ENCODE measurements around the gene MFNG. TPM values are rescaled to one million over a fixed set of nuclear protein-coding genes. Genes with fewer than 3 reads are reported as not detected.
A peak's percentile ranks its signal among the peaks of the same experiment; 100 is the strongest.

The MFNG gene
- total RNA-seq, 1 experiment from 2014 or later: 0.36 TPM

DNA sequence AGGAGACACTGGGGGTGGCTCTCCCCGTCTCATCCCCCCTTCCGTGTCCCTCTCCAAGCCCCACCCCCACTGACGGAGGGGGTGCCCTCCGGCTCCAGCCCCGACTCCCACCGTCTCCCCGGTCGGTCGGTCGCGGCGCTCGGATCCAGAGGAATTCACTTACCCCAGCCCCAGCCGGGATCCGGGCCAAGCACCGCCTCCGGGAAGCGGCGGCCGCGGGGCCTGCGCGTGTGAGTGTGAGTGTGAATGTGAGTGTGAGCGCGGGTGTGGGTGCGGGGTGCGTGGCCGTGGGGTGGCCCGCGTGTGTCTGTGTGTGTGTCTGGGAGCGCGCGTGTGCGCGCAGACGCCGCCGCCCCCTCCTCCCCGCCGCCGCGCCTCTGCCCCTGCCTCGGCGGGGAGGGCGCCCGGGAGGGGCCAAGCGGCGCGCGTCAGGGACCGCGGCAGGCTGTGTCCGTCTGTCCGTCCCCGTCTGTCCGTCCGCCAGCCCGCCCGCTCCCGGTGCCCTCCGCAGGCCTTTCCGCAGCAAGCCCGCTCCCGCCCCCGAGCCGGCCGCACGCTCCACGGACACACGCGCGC, 59.0 kb downstream of the MFNG start, which contains the start of gene ELFN2:
ELFN2 (minus strand) TSS at position 345 of the 576 bp plus-strand sequence. CDS start 51,945 bp downstream, outside the sequence.
- no peak within 1 kb of the TSS for H3K27ac ChIP-seq

DNA sequence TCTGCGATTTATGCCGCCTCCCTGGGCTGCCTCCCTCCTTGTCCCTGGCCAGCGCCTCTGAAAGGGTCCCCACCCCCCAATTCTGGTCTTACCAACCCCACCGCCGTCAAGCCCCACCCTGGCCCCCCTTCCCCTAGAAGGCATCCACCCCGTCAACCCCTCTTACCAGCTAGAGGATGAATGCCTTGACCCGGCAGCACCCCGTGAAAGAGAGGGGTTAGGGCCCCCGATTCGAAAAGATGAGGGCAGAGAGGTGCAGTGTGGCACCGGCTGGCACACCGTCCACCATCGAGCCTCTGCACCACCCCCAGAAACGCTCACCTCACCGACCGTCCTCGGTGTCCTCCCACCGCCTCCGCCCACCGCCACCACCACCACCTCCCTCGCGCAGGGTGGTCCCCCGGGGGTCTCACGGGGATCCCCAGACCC, 59.5 kb downstream of the MFNG start:
- DNase-seq: no peak
- H3K4me3 ChIP-seq: no peak overlapping the region
- H3K27me3 ChIP-seq: peaks cover 19% of the 10 kb centered on the region
- no peaks in the 10 kb centered on the region for H3K36me3 ChIP-seq
- H3K27ac ChIP-seq: no peak overlapping the region
- no peaks in the 10 kb centered on the region for H3K9me3 ChIP-seq (replicated peaks)
- H3K4me1 ChIP-seq: peaks cover 15% of the 10 kb centered on the region

More for the DNA sequence above, 59.0 kb downstream of the MFNG start, which contains the start of gene ELFN2:
- DNase-seq: no peak
- no peaks in the 10 kb centered on the region for H3K9me3 ChIP-seq (replicated peaks)
- H3K36me3 ChIP-seq: no peaks in the 10 kb centered on the region
- H3K4me3 ChIP-seq: no peak within 1 kb of the TSS
- H3K27me3 ChIP-seq: peaks cover 19% of the 10 kb centered on the region
- peaks cover 20% of the 10 kb centered on the region for H3K4me1 ChIP-seq

DNA sequence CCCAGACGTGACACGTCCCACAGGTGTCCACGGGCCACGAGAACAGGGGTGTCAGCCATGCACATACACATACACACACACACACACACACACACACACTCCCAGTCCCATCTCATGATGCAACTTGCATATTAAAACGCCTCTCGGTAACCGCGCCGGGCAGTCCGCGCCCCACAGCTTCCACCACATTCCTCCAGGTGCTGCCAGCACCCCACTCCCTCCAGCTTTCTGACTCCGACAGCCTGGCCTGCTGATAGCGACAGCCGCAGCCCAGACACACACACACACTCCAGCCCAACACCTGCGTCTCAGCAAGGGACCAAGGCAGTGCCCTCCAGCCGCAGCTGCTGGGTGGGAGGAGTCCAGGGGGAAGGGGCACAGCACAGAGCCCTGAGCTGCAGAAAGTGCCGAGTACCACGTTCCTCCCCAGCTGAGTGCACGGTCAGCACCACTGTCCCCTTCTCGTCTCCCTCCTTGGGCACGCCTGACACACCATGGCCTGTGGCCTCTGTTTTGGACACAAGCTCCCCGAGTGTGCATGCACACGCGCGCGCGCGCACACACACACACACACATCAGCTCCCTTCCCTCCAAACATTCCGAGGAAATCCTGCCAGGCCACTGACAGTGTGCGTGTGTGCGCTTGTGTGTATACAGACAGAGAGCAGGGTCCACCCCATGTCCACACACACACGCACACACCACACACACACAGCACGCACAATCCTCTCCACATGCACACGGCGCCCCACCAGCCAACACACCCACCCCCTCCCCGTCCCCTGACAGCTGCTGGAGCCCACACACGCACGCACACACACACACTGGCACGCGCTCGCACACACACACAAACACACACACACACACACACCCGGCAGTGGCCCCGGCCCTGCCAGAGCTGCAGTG, 60.1 kb downstream of the MFNG start:
- DNase-seq: peak; percentile 49 to 57
- Histone ChIP-seq H3K4me3 (no peak overlapping the region), H3K27ac (no peak overlapping the region), H3K27me3 (peaks cover 24% of the 10 kb centered on the region), H3K4me1 (peaks cover 8% of the 10 kb centered on the region), H3K9me3 (replicated peaks) (no peaks in the 10 kb centered on the region), H3K36me3 (no peaks in the 10 kb centered on the region)

DNA sequence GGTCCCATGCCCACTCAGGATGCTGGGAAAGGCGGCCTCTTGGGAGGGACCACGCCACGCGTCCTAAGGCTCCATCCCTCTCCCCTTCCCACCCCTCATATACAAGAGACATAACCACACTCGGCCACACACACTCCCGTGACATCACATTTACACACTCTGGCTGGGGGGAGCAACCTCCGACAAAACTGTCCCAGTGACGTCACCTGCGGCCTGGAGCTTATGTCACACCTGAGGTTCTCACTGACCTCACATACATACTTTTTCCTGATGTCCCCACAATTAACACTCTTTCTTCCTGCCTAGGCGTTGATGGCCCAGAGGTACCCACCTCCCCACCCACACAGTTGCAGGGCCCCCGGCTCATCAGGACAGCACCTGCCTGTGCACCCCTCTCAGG, 60.8 kb downstream of the MFNG start:
- Histone ChIP-seq H3K4me3 (no peak overlapping the region), H3K27me3 (peaks cover 29% of the 10 kb centered on the region), H3K36me3 (no peaks in the 10 kb centered on the region), H3K9me3 (replicated peaks) (no peaks in the 10 kb centered on the region), H3K4me1 (peaks cover 6% of the 10 kb centered on the region; the same call in 1 of the 2 replicates), H3K27ac (no peak overlapping the region)
- DNase-seq: no peak

DNA sequence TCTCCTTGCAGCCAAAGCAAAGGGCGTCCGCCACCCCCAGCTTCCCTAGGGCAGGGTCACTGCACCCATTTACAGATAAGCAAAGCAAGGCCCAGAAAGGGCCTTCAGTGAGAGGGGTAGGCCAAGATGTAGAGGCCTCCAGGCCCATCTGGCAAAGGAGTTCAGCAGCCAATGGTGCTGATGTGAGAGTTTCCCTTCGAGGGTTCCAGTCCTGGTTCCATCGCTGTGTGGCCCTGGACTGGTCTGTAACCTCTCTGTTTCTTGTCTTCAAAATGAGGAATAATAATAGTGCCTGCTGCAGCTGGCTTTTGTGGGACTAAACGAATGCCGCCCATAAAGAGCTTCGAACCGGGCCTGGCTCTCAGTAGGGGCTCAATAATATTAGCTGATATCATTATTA, 62.9 kb downstream of the MFNG start:
- H3K4me1 ChIP-seq: peaks cover 6% of the 10 kb centered on the region; the same call in 1 of the 2 replicates
- H3K27ac ChIP-seq: no peak overlapping the region
- H3K36me3 ChIP-seq: no peaks in the 10 kb centered on the region
- H3K4me3 ChIP-seq: no peak overlapping the region
- H3K9me3 ChIP-seq (replicated peaks): no peaks in the 10 kb centered on the region
- H3K27me3 ChIP-seq: peaks cover 29% of the 10 kb centered on the region
- no peak for DNase-seq

DNA sequence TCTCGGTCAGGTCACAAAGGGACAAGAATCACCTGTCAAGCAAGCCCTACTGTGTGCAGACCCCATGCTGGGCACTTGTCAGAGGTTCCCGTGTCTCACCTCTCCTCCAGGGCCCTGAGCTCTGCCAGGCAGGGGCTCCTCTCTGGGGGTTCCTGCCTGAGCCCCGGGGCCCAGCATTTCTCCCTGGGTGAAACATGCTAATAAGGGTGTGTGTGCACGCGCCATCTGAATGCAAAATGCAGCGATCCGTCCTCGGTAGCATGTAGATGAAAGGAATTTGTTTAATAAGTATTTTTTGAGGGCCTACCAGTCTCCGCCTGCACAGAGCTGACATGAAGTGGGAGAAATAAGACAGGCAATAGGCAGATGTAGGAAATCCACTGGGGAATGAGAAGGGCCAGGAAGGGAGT, 64.7 kb downstream of the MFNG start:
- Histone ChIP-seq H3K4me1 (peaks cover 6% of the 10 kb centered on the region; the same call in 1 of the 2 replicates), H3K27ac (no peak overlapping the region), H3K9me3 (replicated peaks) (no peaks in the 10 kb centered on the region), H3K36me3 (no peaks in the 10 kb centered on the region), H3K4me3 (no peak overlapping the region), H3K27me3 (peaks cover 32% of the 10 kb centered on the region)
- DNase-seq: no peak

DNA sequence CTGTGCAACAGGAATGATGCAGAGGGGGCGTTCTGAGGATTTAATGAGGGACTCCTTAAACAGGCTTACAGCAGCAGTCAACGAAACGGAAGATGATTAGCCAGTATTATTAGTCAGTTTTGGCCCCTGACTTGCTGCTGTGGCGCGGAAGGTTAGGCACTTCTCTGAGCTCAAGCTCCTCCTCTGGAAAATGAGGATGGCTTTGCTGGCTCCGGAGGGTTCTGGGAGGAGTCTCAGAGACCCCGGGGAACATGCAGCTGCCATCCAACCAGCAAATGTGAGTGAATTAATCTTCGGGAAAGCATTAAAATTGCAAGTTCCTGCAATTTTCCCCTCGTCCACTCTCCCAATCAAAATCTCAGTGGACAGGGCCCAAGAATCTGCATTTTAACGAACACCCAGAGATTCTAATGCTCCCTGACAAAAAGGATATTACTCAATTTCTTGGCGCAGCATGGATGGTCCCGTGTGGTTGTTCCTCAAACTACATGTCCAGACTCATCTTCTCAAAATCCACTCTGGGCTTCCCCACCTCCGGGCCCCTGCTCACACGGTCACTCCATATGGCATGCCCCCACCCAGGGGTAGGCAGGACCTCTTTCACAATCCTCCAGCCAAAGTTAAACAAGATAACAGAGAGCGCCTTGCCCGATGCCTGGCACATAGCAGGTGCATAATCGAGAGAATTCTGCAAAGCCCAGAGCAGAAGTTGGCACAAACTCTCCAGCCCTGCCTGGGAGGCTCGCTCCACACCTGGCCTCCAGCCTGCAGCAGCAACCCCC, 65.3 kb downstream of the MFNG start:
- Histone ChIP-seq H3K27ac (no peak overlapping the region), H3K27me3 (peaks cover 27% of the 10 kb centered on the region), H3K4me1 (peaks cover 3% of the 10 kb centered on the region; the same call in 1 of the 2 replicates), H3K4me3 (no peak overlapping the region), H3K36me3 (no peaks in the 10 kb centered on the region), H3K9me3 (replicated peaks) (no peaks in the 10 kb centered on the region)
- DNase-seq: no peak

DNA sequence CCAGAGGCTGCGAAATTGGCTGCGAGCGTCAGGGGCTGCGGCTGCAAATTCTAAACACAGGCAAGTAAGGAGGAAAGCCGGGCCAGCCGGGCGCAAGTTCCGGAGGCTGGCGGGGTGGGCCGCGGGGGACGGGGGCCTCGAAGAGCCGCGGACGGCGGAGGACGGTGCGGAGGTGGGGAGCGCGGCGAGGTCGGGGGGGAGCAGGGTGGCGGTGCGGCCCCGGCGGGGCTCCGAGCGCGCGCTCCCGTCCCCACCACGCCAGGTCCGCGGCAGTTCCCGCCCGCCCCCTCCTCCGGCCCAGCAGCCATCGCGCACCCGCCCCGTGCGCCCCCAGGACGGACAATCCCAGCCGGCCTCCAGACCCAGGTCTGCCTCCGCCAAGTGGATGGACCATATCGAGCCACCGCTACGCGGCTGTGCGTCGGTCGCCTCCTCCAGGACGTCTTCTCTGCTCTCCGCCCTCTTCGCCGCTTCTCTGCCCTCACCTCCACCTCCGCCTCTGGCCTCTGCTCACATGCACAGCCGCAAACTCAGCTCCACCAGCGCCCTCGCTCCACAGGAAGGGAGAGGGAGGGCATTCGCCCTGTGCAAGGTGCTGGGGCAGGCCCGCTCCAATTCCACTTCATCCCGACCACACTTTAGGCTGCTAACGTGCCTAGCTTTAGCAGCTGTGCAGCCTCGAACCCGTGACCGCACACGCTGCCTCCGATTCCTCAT, 66.1 kb downstream of the MFNG start:
- no peaks in the 10 kb centered on the region for H3K36me3 ChIP-seq
- no peak overlapping the region for H3K4me3 ChIP-seq
- peaks cover 20% of the 10 kb centered on the region for H3K27me3 ChIP-seq
- no peak overlapping the region for H3K27ac ChIP-seq
- DNase-seq: no peak
- H3K4me1 ChIP-seq: no peaks in the 10 kb centered on the region
- no peaks in the 10 kb centered on the region for H3K9me3 ChIP-seq (replicated peaks)

DNA sequence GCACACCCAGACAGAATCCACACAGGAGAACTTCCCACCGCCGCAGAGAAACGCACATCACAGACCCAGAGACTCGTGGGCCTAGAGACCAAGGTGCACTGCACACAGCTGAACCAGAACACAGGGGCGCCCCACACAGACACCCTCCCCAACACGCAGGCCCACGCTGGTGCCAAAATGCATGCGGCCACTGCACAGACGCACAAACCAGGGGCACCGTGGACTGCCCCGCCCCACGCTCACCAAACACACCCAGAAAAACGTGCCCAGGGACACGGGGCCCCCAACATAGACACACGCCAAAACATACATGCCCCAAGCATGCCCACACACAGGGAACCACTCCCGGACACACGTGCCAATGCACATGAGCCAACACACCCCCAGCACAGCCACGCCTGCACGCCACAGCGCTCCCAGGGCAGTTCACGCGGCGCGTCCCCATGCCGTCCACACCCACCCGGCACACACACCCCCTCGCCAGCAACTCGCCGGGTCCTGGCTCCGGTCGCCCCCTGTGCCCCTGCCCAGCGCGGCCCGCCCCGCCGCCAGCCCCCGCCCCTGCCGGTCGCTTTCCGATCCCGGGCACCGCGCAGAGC, 66.7 kb downstream of the MFNG start:
- H3K4me3 ChIP-seq: no peak overlapping the region
- H3K27me3 ChIP-seq: peaks cover 14% of the 10 kb centered on the region
- DNase-seq: no peak
- no peaks in the 10 kb centered on the region for H3K4me1 ChIP-seq
- no peaks in the 10 kb centered on the region for H3K9me3 ChIP-seq (replicated peaks)
- no peak overlapping the region for H3K27ac ChIP-seq
- no peaks in the 10 kb centered on the region for H3K36me3 ChIP-seq

Other genes starting within 250 kb of the MFNG start
- not detected in 2 replicates for gene RAC2, start 242.1 kb downstream of the MFNG start, total RNA-seq (2014; rRNA removed; shearing (Covaris generic))
- not detected in 2 replicates for gene CYTH4, start 203.9 kb downstream of the MFNG start, total RNA-seq (2014; rRNA removed; shearing (Covaris generic))
- gene ELFN2, start 58.9 kb downstream of the MFNG start, total RNA-seq (2014; rRNA removed; shearing (Covaris generic)): under 0.01 and 0.02 TPM in 2 replicates
- 28.9 and 30.9 TPM in 2 replicates for gene CARD10, start 33.0 kb upstream of the MFNG start, total RNA-seq (2014; rRNA removed; shearing (Covaris generic))
- gene CDC42EP1, start 74.1 kb upstream of the MFNG start, total RNA-seq (2014; rRNA removed; shearing (Covaris generic)): 11.9 and 12.4 TPM in 2 replicates
- not detected in 2 replicates for gene LGALS2, start 93.7 kb upstream of the MFNG start, total RNA-seq (2014; rRNA removed; shearing (Covaris generic))
- gene GGA1, start 122.5 kb upstream of the MFNG start, total RNA-seq (2014; rRNA removed; shearing (Covaris generic)): 25.1 and 34.1 TPM in 2 replicates
- gene SH3BP1, start 153.3 kb upstream of the MFNG start, total RNA-seq (2014; rRNA removed; shearing (Covaris generic)): 6.1 and 6.3 TPM in 2 replicates
- 43.3 and 48.3 TPM in 2 replicates for gene PDXP, start 172.3 kb upstream of the MFNG start, total RNA-seq (2014; rRNA removed; shearing (Covaris generic))
- 671 and 890 TPM in 2 replicates for gene LGALS1, start 189.3 kb upstream of the MFNG start, total RNA-seq (2014; rRNA removed; shearing (Covaris generic))
- gene NOL12, start 200.0 kb upstream of the MFNG start, total RNA-seq (2014; rRNA removed; shearing (Covaris generic)): 26.2 and 28.3 TPM in 2 replicates
- 16.8 and 17.0 TPM in 2 replicates for gene TRIOBP, start 210.7 kb upstream of the MFNG start, total RNA-seq (2014; rRNA removed; shearing (Covaris generic))